Measurements from ENCODE around the gene MCC. TPM values are rescaled to one million over a fixed set of nuclear protein-coding genes. Genes with fewer than 3 reads are reported as not detected.

Gene MCC
- total RNA-seq, 1 donor from 2014 or later = 2.5 TPM

DNA sequence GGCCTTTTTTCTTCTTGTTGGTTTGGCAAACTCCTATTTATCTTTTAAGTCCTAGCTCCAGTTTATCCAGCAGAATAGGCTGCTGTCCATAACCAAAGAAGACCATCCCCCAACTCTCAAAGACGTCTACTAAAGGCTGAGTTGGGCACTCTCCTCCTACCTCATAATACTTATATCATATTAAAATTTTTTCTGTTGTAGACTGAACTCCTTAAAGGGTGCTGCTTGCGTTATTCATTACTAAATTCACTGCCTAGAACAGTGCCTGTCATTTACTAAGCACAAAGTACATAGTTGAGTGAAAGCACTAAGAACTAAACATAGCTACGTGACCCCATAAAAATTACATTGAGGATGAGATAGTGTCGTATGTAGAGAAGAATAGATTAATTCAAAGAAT lies 490.0 kb downstream of the MCC start:
- H3K36me3 Mint-ChIP-seq = peaks cover 18% of the 10 kb centered on the region
- Histone ChIP-seq H3K79me2 (ENCODE audit: low read depth) (peaks cover 60% of the 10 kb centered on the region), H3K36me3 (peaks cover 18% of the 10 kb centered on the region), H2AFZ (replicated peaks) (no peak overlapping the region), H3K9me3 (ENCODE audit: low read depth) (no peaks in the 10 kb centered on the region), H3K4me3 (no peak overlapping the region), H3K4me2 (no peak overlapping the region), H3F3A (ENCODE audit: low read depth) (peaks cover 19% of the 10 kb centered on the region), H3K4me1 (no peaks in the 10 kb centered on the region), H3K27ac (no peak overlapping the region), H3K9ac (no peak overlapping the region), H4K20me1 (ENCODE audit: low read depth) (peaks cover 48% of the 10 kb centered on the region), H3K27me3 (no peaks in the 10 kb centered on the region)
- no peaks in the 10 kb centered on the region for H3K9me3 Mint-ChIP-seq
- no peak overlapping the region for H3K27ac Mint-ChIP-seq
- no peaks in the 10 kb centered on the region for H3K27me3 Mint-ChIP-seq (ENCODE audit: insufficient read depth, low read depth)
- DNase-seq (ENCODE audit: low spot score) = no peak
- peaks cover 2% of the 10 kb centered on the region for H3K4me1 Mint-ChIP-seq
- no peak overlapping the region for H3K4me3 Mint-ChIP-seq
- TF ChIP-seq, protein P1, sequence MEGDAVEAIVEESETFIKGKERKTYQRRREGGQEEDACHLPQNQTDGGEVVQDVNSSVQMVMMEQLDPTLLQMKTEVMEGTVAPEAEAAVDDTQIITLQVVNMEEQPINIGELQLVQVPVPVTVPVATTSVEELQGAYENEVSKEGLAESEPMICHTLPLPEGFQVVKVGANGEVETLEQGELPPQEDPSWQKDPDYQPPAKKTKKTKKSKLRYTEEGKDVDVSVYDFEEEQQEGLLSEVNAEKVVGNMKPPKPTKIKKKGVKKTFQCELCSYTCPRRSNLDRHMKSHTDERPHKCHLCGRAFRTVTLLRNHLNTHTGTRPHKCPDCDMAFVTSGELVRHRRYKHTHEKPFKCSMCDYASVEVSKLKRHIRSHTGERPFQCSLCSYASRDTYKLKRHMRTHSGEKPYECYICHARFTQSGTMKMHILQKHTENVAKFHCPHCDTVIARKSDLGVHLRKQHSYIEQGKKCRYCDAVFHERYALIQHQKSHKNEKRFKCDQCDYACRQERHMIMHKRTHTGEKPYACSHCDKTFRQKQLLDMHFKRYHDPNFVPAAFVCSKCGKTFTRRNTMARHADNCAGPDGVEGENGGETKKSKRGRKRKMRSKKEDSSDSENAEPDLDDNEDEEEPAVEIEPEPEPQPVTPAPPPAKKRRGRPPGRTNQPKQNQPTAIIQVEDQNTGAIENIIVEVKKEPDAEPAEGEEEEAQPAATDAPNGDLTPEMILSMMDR (IDR thresholded peaks at IDR 0.05) = no peak
- TF ChIP-seq EZH2 (IDR thresholded peaks at IDR 0.05) (no peak), EZH2phosphoT487 (IDR thresholded peaks at IDR 0.05) (no peak)

- Histone ChIP-seq H3K4me2 (no peak overlapping the region), H3K27ac (no peak overlapping the region), H3K4me3 (no peak overlapping the region), H3K36me3 (peaks cover 18% of the 10 kb centered on the region), H3K9ac (no peak overlapping the region), H3F3A (ENCODE audit: low read depth) (peaks cover 19% of the 10 kb centered on the region), H2AFZ (replicated peaks) (no peak overlapping the region), H4K20me1 (ENCODE audit: low read depth) (peaks cover 58% of the 10 kb centered on the region), H3K79me2 (ENCODE audit: low read depth) (peaks cover 73% of the 10 kb centered on the region), H3K27me3 (no peaks in the 10 kb centered on the region), H3K4me1 (no peaks in the 10 kb centered on the region), H3K9me3 (ENCODE audit: low read depth) (no peaks in the 10 kb centered on the region)
- peaks cover 2% of the 10 kb centered on the region for H3K4me1 Mint-ChIP-seq
- H3K9me3 Mint-ChIP-seq = no peaks in the 10 kb centered on the region
- no peak overlapping the region for H3K4me3 Mint-ChIP-seq
- no peak for DNase-seq (ENCODE audit: low spot score)
- no peak overlapping the region for H3K27ac Mint-ChIP-seq
- no peak for TF ChIP-seq EZH2 (IDR thresholded peaks at IDR 0.05)
- TF ChIP-seq EZH2phosphoT487 (IDR thresholded peaks at IDR 0.05) = no peak
- TF ChIP-seq, protein P1 (IDR thresholded peaks at IDR 0.05) = no peak
- no peaks in the 10 kb centered on the region for H3K27me3 Mint-ChIP-seq (ENCODE audit: insufficient read depth, low read depth)
- H3K36me3 Mint-ChIP-seq = peaks cover 14% of the 10 kb centered on the region
Measured at GRCh38 chr5:112996830-112997374, 491.4 kb downstream of the MCC start.

DNA sequence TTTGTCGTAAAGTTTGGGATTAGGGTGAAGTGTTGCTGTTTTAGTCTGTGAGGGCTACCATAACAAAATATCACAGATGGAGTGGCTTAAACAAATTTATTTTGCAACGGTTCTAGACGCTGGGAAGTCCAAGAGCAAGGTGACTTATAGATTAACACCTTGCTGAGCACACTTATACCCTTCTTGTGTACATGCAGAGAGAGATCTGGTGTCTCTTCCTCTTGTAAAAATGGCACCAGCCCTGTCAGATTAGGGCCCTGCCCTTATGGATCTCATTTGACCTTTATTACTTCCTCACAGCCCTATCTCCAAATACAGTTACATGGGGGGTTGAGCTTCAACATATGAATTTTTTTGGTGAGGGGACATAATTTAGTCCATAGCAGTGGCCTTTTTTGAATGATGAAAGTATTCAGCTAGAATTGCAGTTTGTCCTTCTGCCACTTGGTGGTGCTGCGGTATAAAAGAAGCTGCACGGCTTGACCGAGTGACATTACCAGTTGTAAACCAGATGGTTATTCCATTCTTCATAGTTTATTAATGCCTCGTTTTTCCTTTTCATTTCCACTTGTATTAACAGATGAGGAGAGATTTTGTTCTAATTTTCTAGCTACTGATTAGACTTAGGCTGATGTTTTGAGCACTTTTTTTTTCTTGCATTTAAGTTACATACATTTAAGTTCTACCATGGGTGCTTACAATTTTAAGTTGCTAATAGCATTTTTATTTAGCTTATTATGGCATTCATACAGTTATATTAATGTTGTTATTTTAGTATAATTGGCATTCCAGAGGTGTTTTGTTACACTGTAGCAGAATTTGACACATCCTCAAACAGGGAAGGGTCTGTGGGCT lies 492.3 kb downstream of the MCC start:
- H3K27ac Mint-ChIP-seq = no peak overlapping the region
- DNase-seq (ENCODE audit: low spot score) = peak; percentile 69

More for the DNA sequence above, 492.3 kb downstream of the MCC start:
- peaks cover 67% of the 10 kb centered on the region for H4K20me1 ChIP-seq (ENCODE audit: low read depth)
- H3K9me3 Mint-ChIP-seq = no peaks in the 10 kb centered on the region
- H3K27ac ChIP-seq = no peak overlapping the region
- no peaks in the 10 kb centered on the region for H3K9me3 ChIP-seq (ENCODE audit: low read depth)
- H3K27me3 ChIP-seq = no peaks in the 10 kb centered on the region
- H3K4me1 Mint-ChIP-seq = peaks cover 2% of the 10 kb centered on the region
- peaks cover 9% of the 10 kb centered on the region for H3K36me3 ChIP-seq
- H3K4me2 ChIP-seq = no peak overlapping the region
- no peak overlapping the region for H3K9ac ChIP-seq
- peaks cover 81% of the 10 kb centered on the region for H3K79me2 ChIP-seq (ENCODE audit: low read depth)
- no peaks in the 10 kb centered on the region for H3K27me3 Mint-ChIP-seq (ENCODE audit: insufficient read depth, low read depth)
- no peak for TF ChIP-seq EZH2phosphoT487 (IDR thresholded peaks at IDR 0.05)
- TF ChIP-seq, protein P1 (IDR thresholded peaks at IDR 0.05) = peak; percentile 96
- H3K4me3 ChIP-seq = no peak overlapping the region
- H3K4me3 Mint-ChIP-seq = no peak overlapping the region
- peaks cover 12% of the 10 kb centered on the region for H3K36me3 Mint-ChIP-seq
- no peak overlapping the region for H2AFZ ChIP-seq (replicated peaks)
- H3K4me1 ChIP-seq = no peaks in the 10 kb centered on the region
- H3F3A ChIP-seq (ENCODE audit: low read depth) = peaks cover 19% of the 10 kb centered on the region
